ENCODE results near the gene PKN2.

The PKN2 gene

GRCh38 chr1:88731475-88732269 lies 47.6 kb downstream of the PKN2 start:
- no peak for DNase-seq

- DNase-seq, result no peak
Observed at GRCh38 chr1:88735382-88735781, 51.3 kb downstream of the PKN2 start.

GRCh38 chr1:88735909-88736308 lies 51.8 kb downstream of the PKN2 start:
- DNase-seq, result no peak

GRCh38 chr1:88736633-88737248 lies 52.7 kb downstream of the PKN2 start:
- no peak for DNase-seq

GRCh38 chr1:88737338-88737927 lies 53.4 kb downstream of the PKN2 start:
- DNase-seq, result no peak

- DNase-seq, result no peak
Observed at GRCh38 chr1:88740784-88741183, 56.7 kb downstream of the PKN2 start.

GRCh38 chr1:88741413-88741812 lies 57.3 kb downstream of the PKN2 start:
- DNase-seq, result no peak

GRCh38 chr1:88742531-88742930 lies 58.5 kb downstream of the PKN2 start:
- no peak for DNase-seq

- no peak for DNase-seq
Observed at GRCh38 chr1:88744142-88744541, 60.1 kb downstream of the PKN2 start.

- DNase-seq, result no peak
Observed at GRCh38 chr1:88746916-88747315, 62.8 kb downstream of the PKN2 start.

- no peak for DNase-seq
Observed at GRCh38 chr1:88751714-88752113, 67.6 kb downstream of the PKN2 start.

GRCh38 chr1:88753506-88753905 lies 69.4 kb downstream of the PKN2 start:
- DNase-seq, result no peak

GRCh38 chr1:88763649-88764406 lies 79.8 kb downstream of the PKN2 start:
- DNase-seq, result no peak

- DNase-seq, result no peak
Observed at GRCh38 chr1:88768187-88768586, 84.1 kb downstream of the PKN2 start.

- no peak for DNase-seq
Observed at GRCh38 chr1:88768816-88769215, 84.7 kb downstream of the PKN2 start.

- DNase-seq, result no peak
Observed at GRCh38 chr1:88773540-88774150, 89.6 kb downstream of the PKN2 start.

- no peak for DNase-seq
Observed at GRCh38 chr1:88774151-88774556, 90.1 kb downstream of the PKN2 start.

- no peak for DNase-seq
Observed at GRCh38 chr1:88777604-88778149, 93.6 kb downstream of the PKN2 start.

GRCh38 chr1:88779880-88780279 lies 95.8 kb downstream of the PKN2 start:
- DNase-seq, result no peak

GRCh38 chr1:88780485-88780884 lies 96.4 kb downstream of the PKN2 start:
- no peak for DNase-seq

- no peak for DNase-seq
Observed at GRCh38 chr1:88783145-88783544, 99.1 kb downstream of the PKN2 start.

- DNase-seq, result no peak
Observed at GRCh38 chr1:88784551-88784950, 100.5 kb downstream of the PKN2 start.

Measured in right kidney (tissue), 1 donor.